Muscle of leg (tissue), 9 donors: ENCODE measurements around the gene OPN4. TPM values are rescaled to one million over a fixed set of nuclear protein-coding genes. Genes with fewer than 3 reads are reported as not detected.

ENCODE experiments used
- polyA plus RNA-seq, 8 donors: library from polyadenylated mRNA; unstranded; fragments of 120-200 nt; gene quantifications; one replicate each; pipeline versions ENCODE4 v1.2.1 to v1.2.3, GENCODE V29; 2013; ENCODE audit warnings: inconsistent platforms in 1 of 8, low replicate concordance in 1 of 8; ENCODE audit not compliant: insufficient read length in 8 of 8, insufficient read depth in 1 of 8
- total RNA-seq: library from RNA; stranded (reverse); fragments of 120-200 nt; gene quantifications from one replicate; pipeline ENCODE4 v1.2.4, GENCODE V29; 2013

OPN4 gene
- total and polyA plus RNA-seq, 9 donors, result 0.04 to 2.8 (median 1.5) TPM

Other genes starting within 250 kb of the OPN4 start
- gene WAPL, start 132.8 kb upstream of the OPN4 start, total RNA-seq, result 31.2 TPM
- gene WAPL, start 132.8 kb upstream of the OPN4 start, polyA plus RNA-seq, result 10 to 100 TPM; 24.1 to 32.0 (median 25.1) TPM
- gene LDB3, start 14.0 kb downstream of the OPN4 start, total RNA-seq, result 208 TPM
- gene LDB3, start 14.0 kb downstream of the OPN4 start, polyA plus RNA-seq, result 100 to 1,000 TPM; 331 to 829 (median 622) TPM
- gene BMPR1A, start 102.1 kb downstream of the OPN4 start, total RNA-seq, result 61.4 TPM
- gene BMPR1A, start 102.1 kb downstream of the OPN4 start, polyA plus RNA-seq, result 10 to 100 TPM; 32.6 to 51.5 (median 45.8) TPM